SK-N-SH (cell line): ENCODE data around the gene PTPA.

Experiments
- CTCF ChIP-seq: fragments of 200-600 bp; sonication (generic); IDR thresholded peaks from 2 replicates; pipeline ENCODE4 v1.6.1; 2017; ENCODE audit warnings: antibody characterized with exemption, mild to moderate bottlenecking, moderate library complexity
- EZH2phosphoT487 ChIP-seq: fragments of 200-600 bp; sonication (generic); IDR thresholded peaks from 2 replicates; pipeline ENCODE4 v1.6.1; 2017; ENCODE audit warnings: low read depth, mixed run types, mild to moderate bottlenecking, antibody characterized with exemption, moderate library complexity, borderline replicate concordance
- FOSL2 ChIP-seq: IDR thresholded peaks from 2 replicates; pipeline ENCODE4 v1.4.0; 2012; ENCODE audit warnings: low read depth, mild to moderate bottlenecking, moderate library complexity, borderline replicate concordance
- GABPA ChIP-seq: IDR thresholded peaks from 2 replicates; pipeline ENCODE4 v1.4.0; 2012; ENCODE audit warnings: low read depth, mild to moderate bottlenecking
- IRF3 ChIP-seq: fragments of 150-350 bp; IDR thresholded peaks from 2 replicates; pipeline ENCODE4 v1.6.1; 2016; ENCODE audit warnings: mild to moderate bottlenecking, low read depth, low read length
- NFIC ChIP-seq: IDR thresholded peaks from 2 replicates; pipeline ENCODE4 v1.4.0; 2012; ENCODE audit warnings: borderline replicate concordance
- POLR2AphosphoS5 ChIP-seq: IDR thresholded peaks from 2 replicates; pipeline ENCODE4 v1.6.1; 2012; ENCODE audit warnings: low read depth, low read length
- RCOR1 ChIP-seq: fragments of 150-350 bp; IDR thresholded peaks from 2 replicates; pipeline ENCODE4 v1.6.1; 2017; ENCODE audit warnings: antibody characterized with exemption, low read length
- REST ChIP-seq: IDR thresholded peaks from 2 replicates; pipeline ENCODE4 v1.6.1; 2012; ENCODE audit warnings: mild to moderate bottlenecking, low read depth, low read length, moderate library complexity
- RXRA ChIP-seq: IDR thresholded peaks from 2 replicates; pipeline ENCODE4 v1.4.0; 2012; ENCODE audit warnings: low read depth, mild to moderate bottlenecking, borderline replicate concordance
- USF2 ChIP-seq: fragments of 150-350 bp; IDR thresholded peaks from 2 replicates; pipeline ENCODE4 v1.6.1; 2017; ENCODE audit warnings: antibody characterized with exemption, low read length, low read depth, borderline replicate concordance

DNA sequence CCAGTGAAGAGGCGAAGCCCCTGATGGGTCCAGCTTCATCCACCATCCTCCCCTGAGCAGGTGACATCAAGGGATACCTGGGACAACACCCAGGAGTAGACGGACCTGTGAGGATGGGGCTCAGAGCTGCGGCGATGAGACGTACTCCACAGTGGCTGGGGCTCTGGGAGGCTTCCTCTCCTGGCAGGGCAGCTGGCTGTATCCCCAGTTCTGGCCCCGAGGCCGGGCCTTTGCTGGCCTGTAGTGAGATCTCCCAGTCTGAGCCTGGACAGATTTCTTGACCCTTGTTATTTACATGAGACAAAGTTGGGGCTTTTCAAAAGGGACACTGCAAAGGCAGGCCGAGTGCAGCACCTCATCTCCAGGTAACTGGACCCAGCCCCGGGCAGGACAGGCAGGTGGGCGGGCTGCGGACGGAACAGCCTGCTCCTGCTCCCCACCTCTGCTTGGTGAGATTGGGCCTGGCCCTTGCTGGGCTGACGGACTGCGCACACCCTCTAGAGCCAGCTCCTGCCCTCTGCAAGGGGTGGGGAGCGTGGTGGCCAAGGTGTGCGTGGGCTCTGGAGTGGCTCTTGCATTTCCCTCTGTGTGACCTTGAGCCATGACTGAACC lies 43.8 kb downstream of the PTPA start:
- no peak for TF ChIP-seq RCOR1
- TF ChIP-seq GABPA = no peak
- no peak for TF ChIP-seq IRF3
- TF ChIP-seq CTCF = no peak
- TF ChIP-seq POLR2AphosphoS5 = no peak
- no peak for TF ChIP-seq USF2
- no peak for TF ChIP-seq EZH2phosphoT487
- TF ChIP-seq RXRA = no peak
- no peak for TF ChIP-seq REST
- no peak for TF ChIP-seq NFIC
- TF ChIP-seq FOSL2 = no peak
